Activated CD4-positive, alpha-beta T cell treated with anti-CD3 and anti-CD28 coated beads for 4 hours (primary cell): ENCODE measurements around the gene ZNF77.
"Not testable (repeated sequence)": the region's sequence is repeated elsewhere in the genome, so short reads cannot be mapped to it uniquely, and the experiment has no call there.

ENCODE experiments used
- DNase-seq, 2 donors: peaks; one replicate each; pipeline ENCODE4 v3.0.0-alpha.2; 2020

Gene ZNF77

GRCh38 chr19:2969104-2969504 lies 24.3 kb upstream of the ZNF77 start:
- no peak for DNase-seq

- no peak for DNase-seq
Measured at GRCh38 chr19:2967972-2968371, 23.2 kb upstream of the ZNF77 start.

- no peak for DNase-seq
Measured at GRCh38 chr19:2964874-2965273, 20.1 kb upstream of the ZNF77 start.

- not testable (repeated sequence) for DNase-seq
Measured at GRCh38 chr19:2963631-2964030, 18.9 kb upstream of the ZNF77 start.

GRCh38 chr19:2963122-2963521 lies 18.4 kb upstream of the ZNF77 start:
- DNase-seq, result no peak

GRCh38 chr19:2962018-2962670 lies 17.4 kb upstream of the ZNF77 start:
- peak; percentile 39 to 70 for DNase-seq

- DNase-seq, result no peak
Measured at GRCh38 chr19:2960120-2960519, 15.3 kb upstream of the ZNF77 start.

GRCh38 chr19:2957160-2957559 lies 12.4 kb upstream of the ZNF77 start:
- DNase-seq, result no peak

- no peak for DNase-seq
Measured at GRCh38 chr19:2952953-2953481, 8.2 kb upstream of the ZNF77 start.

- DNase-seq, result peak; percentile 99 to 100
Measured at GRCh38 chr19:2950286-2951124, 5.7 kb upstream of the ZNF77 start.

GRCh38 chr19:2949939-2950285 lies 5.1 kb upstream of the ZNF77 start:
- DNase-seq, result peak in 1 of 2 donors; percentile 11

GRCh38 chr19:2945575-2946184 lies 909 bp upstream of the ZNF77 start:
- DNase-seq, result no peak

- DNase-seq, result peak in 1 of 2 donors; percentile 8
Measured at GRCh38 chr19:2944403-2944774, 382 bp downstream of the ZNF77 start.

- DNase-seq, result no peak
Measured at GRCh38 chr19:2942928-2943640, 1.7 kb downstream of the ZNF77 start.

- DNase-seq, result not testable (repeated sequence)
Measured at GRCh38 chr19:2935863-2936262, 8.9 kb downstream of the ZNF77 start.

- no peak for DNase-seq
Measured at GRCh38 chr19:2933490-2933910, 11.3 kb downstream of the ZNF77 start.

GRCh38 chr19:2927032-2927430 lies 17.7 kb downstream of the ZNF77 start:
- DNase-seq, result no peak

- no peak for DNase-seq
Measured at GRCh38 chr19:2926341-2927031, 18.3 kb downstream of the ZNF77 start.

- no peak for DNase-seq
Measured at GRCh38 chr19:2923510-2923909, 21.3 kb downstream of the ZNF77 start.

- no peak for DNase-seq
Measured at GRCh38 chr19:2922987-2923386, 21.8 kb downstream of the ZNF77 start.

- DNase-seq, result no peak
Measured at GRCh38 chr19:2917275-2918184, 27.2 kb downstream of the ZNF77 start.
